ENCODE data around the gene POR.

POR gene

DNA sequence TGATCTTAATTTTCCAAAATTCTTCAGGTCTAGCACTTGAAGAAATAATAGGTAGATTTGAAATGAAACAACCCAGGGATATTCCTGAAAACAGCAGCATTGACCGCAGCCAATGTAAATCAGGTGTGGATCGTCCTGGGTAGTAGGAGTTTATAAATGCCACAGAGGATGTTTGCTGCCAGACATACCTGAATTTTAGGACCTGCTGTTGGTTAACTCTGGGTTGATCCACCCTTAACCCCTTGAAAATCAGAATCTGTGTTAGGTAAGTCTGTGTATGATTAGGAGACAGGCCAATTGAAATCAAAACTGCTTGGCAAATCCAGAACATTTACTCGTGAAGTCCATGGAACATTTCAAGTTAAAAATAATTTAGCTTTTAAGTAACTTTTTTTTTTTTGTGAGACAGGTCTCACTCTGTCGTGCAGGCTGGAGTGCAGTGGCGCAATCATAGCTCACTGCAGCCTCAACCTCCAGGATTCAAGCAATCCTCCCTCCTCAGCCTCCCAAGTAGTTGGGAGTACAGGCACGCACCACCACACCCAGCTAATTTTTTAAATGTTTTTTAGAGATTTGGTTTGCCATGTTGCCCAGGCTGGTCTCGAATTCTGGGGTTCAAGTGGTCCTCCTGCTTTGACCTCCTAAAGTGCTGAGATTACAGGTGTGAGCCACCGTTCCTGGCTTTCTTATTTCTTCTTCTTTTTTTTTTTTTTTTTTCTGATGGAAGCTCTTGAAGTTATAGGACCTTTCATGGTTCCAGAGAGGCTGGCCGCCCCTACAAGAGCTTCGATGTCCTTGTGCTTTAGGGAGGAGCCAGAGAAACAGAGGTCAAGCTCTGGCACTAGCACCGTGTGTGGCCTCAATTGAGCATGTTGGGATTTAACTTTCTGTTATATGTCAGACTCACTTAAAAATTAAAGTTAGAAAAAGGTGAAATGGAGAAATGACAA, 2.0 kb downstream of the POR start:
- DNase-seq, result no peak

DNA sequence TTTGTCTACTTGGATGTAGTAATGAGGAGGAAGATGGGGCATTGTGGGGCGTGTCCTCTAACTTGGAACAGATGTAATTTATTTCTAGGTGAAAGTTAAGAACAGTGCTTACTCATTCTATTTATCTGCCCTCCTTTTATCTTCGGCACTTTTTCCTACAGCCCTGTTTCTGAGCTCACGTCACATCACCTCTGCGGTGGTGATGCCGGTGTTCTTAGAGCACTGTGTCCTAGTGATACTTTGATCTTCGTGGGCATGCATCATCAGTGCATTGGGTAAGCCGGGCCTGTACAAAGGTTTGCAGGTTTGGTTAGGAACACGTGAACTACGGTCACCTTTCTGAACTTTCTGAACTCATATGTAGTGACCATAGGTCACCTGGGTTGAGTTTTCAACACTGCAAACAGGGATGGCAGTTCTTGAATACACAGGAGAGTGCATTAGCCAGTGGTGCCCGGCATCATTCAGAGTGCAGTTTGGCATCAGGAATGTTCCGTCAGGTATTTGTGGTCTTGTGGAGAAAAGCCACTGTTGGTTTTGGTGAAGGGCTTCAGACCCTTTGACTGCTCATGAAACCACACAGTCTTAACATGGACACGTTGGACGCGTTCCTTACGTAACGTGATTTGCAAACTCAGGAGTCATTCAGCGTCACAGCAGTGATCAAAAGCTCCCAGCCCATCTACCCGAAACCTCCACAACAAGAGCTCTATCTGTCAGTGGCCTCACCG, 5.6 kb downstream of the POR start:
- DNase-seq, result no peak

DNA sequence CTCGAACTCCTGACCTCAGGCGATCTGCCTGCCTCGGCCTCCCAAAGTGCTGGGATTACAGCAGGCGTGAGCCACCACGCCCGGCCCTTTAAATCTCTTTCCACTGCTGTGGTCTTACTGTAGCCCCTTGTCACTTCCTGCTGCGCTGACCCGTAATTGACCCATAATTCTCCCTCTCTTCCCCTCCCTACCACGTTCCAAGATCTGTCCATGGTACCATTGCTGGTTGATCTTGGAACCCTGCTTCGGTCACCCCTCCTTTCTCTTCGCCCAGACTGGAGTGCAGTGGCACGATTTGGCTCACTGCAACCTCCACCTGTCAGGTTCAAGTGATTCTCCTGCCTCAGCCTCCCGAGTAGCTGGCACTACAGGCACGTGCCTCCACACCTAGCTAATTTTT, 6.5 kb downstream of the POR start:
- no peak for DNase-seq

DNA sequence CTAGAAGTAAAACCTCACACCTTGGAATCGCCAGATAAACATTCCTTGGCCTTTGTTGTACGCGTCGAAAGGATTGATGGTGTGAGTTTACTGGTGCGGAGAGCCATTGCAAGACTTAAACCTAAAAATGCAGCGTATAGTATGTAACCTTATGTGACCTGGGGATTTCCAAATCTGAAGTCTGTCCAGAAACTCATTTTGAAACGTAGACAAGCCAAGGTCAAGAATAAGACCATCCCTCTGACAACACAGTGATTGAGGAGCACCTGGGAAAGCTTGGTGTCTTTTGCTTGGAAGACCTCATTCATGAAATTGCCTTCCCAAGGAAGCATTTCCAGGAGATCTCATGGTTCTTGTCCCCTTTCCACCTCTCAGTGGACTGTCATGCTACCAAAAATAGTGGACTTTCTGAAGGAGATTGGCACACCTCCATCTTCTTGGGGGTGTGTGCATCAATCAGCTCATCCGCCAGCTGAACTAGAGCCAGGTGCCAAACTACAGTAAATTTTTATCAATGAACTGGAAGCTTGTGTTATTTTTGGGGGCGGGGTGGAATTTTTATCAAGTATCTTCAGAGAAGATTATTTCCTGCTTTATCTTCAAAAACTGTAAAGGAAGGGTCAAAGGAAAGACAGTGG, 8.1 kb downstream of the POR start:
- no peak for DNase-seq

DNA sequence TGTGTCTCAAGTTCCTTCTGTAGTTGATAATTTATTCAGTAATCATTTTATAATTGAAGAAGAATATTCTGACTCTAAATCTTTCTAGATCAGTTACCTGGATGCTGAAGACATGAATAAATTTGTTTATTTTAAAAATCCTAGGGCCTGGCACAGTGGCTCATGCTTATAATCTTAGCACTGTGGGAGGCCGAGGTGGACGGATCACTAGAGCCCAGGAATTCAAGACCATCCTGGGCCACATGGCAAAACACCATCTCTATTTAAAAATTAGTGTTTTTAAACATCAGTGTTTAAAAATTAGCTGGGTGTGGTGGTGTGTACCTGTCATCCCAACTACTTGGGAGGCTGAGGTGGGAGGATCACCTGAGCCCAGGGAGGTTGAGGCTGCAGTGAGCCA, 9.3 kb downstream of the POR start:
- DNase-seq, result no peak

DNA sequence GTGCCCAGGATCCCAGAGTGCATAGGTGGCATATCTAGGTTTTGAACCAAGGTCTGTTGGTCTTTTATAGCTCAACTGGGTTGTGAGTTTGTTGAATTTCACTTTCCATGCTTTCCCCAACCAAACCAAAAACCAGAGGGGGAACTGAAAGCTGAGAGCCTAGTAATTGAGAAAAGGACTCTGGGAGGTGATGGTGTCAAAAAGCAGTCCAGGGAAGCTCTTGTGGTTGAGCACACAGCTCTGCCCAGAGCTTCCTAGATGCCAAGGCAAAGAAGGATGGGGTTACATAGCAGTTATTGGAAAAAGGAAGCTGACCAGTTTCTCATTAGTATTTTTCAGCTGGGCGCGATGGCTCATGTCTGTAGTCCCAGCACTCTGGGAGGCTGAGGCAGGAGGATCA, 9.9 kb downstream of the POR start:
- DNase-seq, result no peak

DNA sequence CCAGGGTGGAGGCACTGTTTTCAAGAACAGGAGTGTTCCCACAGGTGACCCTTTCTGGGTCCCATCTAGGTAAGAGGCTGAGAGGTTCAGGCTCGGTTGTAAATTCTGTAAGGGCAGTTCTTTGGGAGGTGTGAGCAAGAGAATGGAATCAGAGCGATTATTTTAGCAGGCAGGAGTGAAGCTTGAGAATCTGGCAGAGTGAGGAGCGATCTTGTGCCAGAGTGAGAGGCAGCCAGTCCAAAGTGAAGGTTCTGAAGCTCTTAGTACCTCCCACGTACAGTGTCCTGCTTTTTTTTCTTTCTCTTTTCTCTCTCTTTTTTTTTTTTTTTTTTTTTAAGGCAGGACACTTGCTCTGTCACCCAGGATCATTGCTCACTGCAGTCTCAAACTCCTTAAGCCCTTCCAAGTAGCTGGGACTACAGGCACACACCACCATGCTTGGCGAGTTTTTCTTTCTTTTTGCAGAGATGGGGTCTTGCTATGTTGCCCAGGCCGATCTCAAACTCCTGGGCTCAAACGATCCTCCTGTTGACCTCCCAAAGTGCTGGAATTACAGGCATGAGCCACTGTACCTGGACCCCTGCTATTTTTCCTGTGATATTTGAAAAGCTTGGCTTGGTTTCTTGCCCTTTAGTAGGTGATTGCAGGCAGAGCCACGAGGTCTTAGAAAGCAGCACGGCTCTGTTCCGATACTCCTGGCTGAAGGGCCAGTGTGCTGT, 10.9 kb downstream of the POR start:
- DNase-seq, result no peak

DNA sequence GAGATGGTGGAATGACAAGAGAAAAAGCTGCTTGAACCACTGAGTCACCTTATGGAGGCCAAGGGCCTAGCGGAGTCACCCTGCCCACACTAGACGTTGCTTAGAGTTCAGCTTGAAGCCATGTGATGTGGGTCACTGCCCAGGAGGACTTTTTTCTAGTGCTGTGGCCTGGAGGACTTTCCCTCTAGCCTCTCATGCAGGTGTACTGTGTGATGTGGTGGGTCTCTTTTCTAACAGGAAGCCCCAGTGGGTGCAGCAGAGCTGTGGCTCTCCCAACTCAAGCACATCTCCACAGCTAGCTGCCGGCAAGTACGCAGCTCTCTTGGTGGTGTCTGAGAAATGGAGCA, 13.6 kb downstream of the POR start:
- no peak for DNase-seq

DNA sequence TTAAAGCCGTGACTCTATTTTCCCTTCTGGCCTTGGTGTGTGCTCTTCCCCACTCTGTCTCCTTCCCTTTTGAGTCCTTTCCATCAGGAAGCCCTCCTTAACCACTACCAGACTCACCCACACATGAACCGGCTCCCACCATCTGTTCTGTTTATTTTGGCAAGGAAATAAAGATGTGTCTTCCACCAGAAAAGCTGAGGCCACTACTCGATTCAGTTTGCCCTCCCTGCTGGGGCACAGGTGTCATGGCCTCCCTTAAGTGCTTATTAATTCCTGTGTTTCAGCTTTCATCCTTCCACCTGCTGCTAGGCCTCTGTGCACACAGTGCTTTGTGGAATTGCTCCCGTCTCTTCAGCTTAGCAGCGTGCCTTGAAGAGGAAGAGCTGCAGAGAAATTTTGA, 16.7 kb downstream of the POR start:
- DNase-seq, result no peak

DNA sequence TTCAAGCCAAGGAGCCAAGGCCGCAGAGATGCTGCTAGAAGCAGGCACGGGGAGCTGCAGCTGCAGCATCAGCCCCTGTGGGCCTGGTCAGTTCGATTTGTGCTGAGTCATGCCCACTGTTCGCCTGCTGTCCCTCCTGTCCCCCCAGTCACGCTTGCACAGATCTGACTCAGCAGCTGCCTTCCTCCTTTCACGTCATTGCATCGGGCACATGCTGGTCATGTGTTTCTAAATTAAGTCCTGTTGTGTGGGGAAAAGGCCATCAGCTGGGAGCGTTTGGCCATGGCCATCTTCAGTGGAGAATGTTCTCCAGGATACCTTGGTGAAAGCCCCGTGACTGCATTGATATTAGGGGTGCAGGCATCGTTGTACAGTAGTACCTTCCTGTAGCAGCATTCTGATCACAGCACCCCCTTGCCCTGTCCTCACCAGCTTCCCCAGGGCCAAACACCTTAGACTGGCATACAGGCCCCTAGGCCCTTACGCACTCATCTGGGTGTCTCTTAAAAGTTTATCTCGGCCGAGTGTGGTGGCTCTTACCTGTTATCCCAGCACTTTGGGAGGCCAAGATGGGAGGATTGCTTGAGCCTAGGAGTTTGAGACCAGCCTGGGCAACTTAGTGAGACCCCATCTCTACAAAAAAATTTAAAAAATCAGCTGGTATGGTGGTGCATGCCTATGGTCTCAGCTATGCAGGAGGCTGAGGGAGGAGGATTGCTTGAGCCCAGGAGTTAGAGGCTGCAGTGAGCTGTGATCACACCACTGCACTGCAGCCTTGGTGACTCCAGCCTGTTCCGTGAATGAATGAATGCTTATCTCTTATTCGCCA, 23.2 kb downstream of the POR start:
- DNase-seq, result no peak

DNA sequence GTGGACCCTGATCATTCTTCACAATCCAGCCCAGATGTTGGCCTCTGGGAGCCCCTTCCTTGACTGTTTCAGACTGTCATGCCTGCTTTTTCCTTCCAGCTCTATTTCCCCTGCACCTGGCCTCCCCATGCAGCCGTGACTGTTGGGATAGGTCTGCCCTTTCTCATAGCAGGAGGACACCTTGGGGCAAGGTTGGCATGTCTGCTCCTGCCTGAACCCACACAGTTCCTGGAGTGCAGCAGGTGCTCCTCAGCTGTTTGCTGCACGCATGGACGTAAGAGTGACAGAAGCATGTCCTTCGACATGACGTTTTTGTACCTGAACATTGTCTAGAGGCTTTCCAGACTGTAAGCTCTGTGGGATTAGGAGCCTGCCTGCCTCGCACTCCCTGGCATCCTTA, 24.0 kb downstream of the POR start:
- no peak for DNase-seq

DNA sequence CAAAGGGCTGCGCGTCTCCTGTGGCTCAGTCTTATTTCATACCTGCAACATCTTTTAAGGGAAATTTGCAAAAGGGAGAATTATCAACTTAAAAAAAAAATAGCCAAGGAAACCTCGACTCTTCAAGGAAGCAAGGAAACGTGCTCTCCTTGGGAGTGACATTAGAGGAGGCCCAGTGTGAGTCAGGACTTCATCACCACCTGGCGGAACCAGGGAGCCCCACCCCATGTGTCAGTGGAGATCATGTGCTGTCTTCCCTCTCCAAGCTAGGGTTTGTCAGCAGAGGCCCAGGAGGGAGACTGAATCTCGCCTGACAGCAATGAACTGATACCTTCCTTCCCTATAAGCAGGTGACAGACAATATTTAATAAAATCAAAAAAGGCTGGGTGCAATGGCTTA, 28.9 kb downstream of the POR start:
- peak; percentile 61 for DNase-seq

DNA sequence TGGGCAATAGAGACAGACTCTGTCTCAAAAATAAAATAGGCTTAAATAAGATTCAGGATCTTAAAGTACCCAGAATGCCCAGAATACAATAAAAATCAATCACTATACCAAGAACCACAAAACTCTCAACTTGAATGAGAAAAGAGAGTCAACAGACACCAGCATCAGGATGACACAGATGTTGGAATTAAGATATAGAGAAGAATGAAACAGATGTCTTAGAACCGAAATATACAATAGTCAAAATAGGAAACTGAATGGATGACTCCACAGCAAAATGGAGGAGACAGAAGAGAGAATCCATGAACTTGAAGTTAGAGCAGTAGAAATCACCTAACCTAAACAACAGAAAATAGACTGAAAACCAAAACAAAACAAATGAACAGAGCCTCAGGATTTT, 29.6 kb downstream of the POR start:
- no peak for DNase-seq

DNA sequence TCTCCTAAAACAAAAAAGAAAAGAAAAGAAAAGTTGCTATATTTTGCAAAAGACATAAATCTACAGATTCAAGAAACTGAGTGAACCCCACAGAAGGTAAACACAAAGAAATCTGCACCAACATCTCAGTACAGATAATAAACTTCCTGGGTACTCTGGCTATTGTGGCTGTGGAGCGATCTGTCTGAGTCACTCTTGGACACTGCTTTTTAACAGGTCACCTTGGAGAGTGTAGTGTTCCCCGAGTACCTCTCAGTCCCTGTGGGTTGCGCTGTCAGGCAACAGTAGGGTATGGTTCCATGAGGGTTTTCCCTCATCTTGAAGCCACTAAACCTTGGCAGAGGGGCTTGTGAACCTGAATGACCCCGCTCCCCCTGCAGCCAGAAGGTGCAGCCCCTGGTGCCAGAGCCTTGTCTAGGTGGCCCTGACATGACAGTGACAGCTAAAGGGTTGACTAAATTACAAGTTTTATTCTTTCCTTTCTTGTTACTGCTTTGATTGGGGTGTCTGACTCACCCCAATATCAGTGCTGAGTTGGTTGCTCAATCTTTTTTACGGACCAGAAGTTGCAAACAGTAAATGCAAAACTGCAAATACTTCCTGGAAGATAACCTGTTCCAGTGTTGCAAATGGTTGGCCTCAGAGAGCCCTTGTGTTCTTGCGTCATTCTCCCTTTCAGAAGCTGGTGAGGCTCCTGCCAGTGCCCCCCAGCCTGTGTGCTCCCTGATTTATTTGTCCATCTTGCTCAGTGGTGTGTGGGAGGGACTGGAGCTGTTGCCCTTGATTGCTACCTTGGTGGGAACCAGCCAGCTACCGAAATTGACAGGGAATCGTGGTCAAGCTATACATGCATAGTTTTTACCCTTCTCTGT, 30.6 kb downstream of the POR start:
- DNase-seq, result peak; percentile 92

DNA sequence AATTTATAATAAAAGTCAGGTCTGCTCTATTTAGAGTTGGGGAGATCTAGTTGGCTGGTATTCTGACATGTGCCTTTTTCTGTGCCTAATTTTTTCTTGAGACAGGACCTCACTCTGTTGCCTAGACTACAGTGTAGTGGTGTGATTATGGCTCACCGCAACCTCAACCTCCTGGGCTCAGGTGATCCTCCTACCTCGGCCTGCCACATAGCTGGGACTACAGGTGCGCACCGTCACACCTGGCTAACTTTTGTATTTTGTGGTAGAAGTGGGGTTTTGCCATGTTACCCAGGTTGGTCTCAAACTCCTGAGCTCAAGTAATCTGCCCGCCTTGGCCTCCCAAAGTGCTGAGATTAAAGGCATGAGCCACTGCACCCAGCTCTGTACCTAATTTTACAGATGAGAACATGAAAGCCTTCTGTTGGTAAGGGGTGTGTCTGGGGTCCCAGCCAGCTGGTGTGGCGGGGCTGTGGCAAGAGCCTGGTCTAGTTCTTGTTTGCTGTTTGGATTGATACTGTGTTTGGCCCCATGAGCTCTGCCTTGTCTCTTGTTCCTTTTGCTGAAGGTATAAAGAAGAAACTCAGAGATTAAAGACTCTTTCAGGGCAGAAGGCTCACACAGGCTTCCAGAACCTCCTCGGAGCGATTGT, 31.4 kb downstream of the POR start:
- no peak for DNase-seq

DNA sequence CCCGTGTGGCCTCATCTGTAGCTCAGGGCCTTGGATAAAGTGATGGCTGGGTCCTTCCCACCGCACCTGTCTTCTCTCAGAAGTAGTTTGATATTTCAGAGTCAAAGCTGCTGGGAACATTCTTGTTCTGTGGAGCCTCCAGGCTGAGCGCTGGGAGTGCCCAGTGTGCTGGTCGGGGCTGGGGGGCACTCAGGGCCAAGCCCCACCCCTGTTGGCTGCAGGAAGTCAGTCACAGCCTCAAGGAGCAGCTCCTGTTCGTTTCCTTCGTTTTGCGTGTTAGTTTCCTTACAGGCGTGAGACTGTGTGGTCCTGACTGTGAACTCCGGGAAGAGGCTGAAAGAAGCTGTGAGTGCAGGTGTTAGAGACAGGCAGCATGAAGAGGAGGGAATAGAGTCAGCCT, 33.2 kb downstream of the POR start:
- DNase-seq, result no peak

DNA sequence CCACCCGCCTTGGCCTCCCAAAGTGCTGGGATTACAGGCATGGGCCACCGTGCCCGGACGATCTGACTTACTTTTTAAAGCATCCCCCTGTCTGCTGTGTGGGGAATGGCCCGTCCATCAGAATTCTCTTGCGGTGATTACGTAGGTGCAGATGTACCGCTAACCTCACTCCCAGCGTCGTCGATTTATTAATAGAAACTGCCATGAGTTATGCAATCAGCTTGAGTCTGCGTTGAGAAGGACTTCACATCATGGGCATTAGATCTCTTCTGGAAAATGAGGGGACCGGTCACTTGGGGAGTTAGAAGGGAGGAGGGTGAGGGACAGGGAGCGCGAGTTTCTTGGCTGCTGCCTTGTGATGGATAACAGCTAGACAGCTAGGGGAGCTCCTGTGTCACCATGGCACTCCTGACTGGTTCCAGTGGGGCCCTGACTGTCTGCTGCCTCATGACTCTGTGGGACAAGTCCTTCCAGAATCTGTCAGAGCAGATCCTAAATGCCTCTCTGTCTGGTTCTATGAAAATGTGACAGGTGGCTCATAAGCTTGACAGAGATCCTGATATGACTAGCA, 35.2 kb downstream of the POR start:
- DNase-seq, result no peak

DNA sequence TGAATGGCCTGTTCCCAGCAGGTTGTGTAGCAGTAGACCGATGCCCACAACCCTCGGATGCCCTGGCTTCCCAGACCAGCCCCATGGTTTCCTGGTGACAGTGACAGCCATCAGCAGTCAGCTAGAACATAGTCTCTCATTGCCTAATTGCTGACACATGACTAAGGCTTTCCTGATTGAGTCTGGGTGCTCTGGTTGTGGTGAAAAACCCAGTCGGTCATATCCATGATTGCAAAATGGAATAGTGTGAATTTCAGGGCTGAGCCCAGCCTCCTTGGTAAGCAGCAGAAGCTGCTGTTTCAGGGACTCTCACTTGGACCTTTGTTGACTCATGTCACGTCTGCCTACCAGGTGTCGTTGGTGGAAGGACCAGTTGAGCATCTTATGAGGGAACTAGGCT, 36.6 kb downstream of the POR start:
- peak; percentile 12 for DNase-seq

DNA sequence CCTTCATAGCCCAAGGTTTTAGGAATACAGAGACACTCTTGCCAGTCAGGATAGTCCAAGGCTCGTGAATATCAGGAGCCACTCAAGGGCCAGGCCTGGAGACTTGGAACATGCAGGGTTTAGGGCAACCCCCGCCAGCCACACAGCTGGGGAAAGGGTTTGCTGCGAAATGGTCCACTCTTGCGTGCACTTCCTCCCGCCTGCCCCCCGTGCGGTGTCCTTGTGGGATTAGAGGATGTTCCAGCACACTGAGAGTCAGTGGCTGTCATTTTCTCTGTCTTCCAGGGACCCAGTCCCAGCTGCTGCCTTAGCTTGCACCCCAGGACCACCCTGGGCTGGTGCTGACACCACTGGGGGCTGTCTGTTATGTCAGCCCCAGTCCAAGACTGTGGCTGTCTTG, 38.5 kb downstream of the POR start:
- DNase-seq, result no peak

DNA sequence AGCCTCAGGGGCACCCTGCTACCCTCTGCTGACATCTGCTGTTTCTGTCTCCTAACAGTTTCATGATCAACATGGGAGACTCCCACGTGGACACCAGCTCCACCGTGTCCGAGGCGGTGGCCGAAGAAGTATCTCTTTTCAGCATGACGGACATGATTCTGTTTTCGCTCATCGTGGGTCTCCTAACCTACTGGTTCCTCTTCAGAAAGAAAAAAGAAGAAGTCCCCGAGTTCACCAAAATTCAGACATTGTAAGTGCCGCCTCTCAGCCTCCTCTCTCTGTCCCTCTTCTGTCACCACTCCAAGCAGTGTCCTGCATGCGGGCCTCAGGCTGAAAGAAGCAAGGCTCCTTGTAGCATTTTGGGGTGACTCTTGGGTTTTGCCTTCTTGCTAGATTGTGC, 39.0 kb downstream of the POR start:
- DNase-seq, result no peak

All from NCI-H226 (cell line).